UCSD-AML1 (cell line): ENCODE results near the gene CECR2.
"Not testable (repeated sequence)": the region's sequence is repeated elsewhere in the genome, so short reads cannot be mapped to it uniquely, and the experiment has no call there.

ENCODE experiments used
- DNase-seq: peaks from one replicate; lab custom pipeline; 2025; ENCODE audit not compliant: unreplicated experiment; lab: John Stamatoyannopoulos, UW

The CECR2 gene

GRCh38 chr22:17562906-17563870, 193.9 kb downstream of the CECR2 start, which contains the start of gene SLC25A18:
TSS of gene SLC25A18 (plus strand) at chr22:17563498. CDS start at chr22:17579945, 16,447 bp downstream.
- DNase-seq = no peak

DNA sequence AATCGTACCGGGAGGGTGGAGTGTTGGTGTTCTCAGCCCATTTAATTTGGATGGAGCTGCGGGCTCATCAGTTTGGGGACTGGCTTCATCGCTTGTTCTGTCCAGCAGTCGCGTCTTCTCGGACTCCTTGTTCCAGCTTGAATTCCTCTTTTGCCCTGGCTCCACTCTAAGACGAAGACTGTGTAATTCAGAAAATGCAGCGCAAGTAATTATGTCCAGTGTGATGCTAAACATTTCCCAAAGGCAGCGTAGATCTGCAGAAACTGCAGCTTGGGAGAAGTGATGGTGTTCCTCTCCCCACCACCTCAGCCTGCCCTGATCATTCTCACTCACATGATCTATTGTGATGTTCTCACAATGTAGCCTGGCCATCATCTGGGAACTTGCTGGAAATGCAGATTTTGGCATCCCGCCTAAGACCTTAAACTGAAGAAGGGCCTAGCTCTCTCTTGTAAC, 194.7 kb downstream of the CECR2 start:
- no peak for DNase-seq

DNA sequence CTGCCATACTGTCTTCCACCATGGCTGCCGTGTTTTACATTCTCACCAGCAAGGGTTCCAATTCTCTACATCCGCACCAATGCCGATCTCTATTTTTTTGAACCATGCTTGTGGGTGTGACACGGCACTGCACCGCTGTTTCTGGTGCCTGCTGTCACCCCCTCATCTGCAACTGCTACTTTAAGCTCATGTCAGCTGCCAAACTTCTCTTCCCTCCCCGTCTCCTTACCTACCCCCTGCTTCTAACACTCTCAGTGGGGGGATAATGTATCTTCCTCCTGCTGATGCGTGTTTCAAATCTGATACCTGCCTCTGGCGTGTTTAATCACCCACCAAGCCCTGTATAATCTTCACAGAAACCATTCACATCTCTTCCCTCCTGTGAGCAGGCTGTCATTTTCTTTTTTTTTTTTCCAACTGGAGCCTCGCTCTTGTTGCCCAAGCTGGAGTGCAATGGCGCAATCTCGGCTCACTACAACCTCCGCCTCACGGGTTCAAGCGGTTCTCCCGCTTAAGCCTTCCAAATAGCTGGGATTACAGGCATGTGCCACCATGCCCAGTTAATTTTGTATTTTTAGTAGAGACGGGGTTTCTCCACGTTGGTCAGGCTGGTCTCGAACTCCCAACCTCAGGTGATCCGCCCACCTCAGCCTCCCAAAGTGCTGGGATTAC, 196.9 kb downstream of the CECR2 start:
- DNase-seq = not testable (repeated sequence)

DNA sequence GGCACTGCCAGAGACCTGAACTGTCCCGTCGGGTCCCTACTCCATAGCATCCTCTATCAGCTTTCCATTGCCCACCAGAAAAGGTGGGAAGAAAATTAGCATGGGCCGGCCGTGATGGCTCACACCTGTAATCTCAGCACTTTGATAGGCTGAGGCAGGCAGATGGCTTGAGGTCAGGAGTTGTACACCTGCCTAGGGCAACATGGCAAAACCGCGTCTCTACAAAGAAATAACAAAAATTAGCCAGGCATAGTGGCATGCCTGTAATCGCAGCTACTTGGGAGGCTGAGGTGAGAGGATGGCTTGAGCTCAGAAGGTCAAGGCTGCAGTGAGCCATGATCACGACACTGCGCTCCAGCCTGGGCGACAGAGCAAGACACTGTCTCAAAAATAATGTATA, 197.5 kb downstream of the CECR2 start:
- no peak for DNase-seq

DNA sequence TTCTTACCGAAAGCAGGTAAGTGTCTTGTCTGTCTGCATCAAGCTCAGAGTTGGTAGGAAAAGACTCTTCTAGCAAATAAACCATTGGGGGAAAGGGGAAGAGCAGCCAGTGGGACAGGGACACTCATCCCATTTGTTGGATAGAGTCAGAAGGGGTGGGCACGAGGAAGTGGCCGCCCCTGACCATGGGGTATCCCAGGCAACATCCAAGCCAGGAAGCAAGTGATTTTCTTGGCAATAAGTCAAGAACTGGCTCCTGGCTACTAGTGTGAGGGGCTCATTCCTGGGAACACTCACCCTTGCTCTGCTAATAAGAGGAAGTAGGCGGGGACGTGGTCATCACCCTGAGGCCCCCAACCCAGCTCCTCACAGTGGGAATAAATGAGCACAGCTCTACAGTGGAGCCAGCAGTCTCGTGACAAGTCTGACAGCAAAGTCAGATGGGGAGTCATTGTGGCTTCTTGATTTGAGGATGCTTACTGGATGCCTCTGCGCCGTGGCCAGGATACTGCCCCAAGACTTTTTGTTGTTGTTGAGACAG, 200.8 kb downstream of the CECR2 start:
- DNase-seq = no peak

DNA sequence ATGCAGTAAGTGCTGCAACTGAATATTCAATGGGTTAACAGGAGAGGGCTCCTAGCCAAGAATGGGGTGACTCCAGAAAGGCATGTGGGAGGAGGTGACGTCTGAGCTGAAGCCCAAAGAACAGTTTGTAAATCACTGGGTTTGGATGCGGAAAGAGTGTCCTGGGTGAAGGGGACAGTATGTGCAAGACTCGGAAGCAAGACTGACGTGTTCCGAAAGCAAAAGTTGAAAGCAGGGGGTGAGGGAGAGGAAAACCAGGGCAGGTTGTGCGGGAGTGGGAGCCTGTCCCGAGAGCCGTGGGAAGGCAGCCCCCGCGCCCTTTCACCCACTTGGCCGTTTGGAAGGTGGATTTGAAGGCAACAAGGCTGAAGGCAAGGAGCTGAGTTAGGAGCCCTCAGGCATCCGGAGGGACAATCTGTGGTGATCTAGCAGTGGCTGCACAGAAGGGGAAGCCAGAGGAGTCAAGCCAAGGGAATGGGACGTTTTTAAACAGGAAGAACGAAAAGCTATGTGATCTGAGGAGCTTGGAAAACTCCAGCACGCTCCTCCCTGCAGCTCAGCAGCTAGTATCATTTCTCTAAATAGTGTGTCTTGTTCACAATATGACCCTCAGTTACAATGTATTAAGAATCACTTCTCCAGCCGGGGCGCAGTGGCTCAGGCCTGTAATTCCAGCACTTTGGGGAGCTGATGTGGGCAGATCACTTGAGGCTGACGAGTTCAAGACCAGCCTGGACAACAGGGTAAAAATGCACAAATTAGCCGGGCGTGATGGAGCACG, 201.8 kb downstream of the CECR2 start:
- no peak for DNase-seq

DNA sequence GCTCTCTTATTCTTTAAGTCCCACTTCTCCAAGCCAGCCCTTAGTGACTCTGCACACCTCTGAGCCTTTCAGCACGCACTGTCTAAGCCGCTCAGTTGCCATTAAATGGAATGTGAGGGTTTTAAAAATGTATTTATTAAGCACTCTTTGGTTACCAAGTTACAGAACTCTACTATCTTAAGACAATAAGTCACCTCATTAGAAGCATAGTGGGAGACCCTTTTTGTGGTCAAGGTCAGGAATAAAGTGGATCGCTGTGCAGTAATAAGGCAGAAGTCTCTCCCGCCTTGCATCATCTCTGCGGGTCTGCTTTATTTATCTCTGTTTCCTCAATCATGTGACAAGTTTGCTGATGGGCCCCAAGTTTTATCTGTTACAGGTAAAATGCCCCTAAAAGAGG, 205.9 kb downstream of the CECR2 start:
- DNase-seq = no peak

- no peak for DNase-seq
These were observed 206.4 kb downstream of the CECR2 start for GRCh38 chr22:17575681-17576080.

DNA sequence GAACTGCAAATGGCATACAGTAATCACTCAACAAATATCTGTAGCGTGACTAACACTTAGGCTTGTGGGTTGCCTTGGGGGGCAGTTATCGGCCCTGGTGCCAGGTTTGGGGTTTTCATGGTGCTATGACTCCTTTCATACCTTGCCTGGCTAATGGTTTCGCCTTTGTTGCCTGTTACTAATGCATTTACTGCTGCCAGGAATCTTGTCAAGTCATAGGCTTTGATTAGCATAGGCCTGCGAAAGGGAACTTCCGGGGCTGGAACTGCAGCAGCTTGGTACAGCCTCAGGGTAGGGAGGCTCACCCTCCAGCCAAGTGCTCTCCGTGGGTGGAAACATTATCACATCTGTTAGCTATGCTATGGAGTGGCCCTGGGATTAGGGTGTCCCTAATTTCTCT, 207.2 kb downstream of the CECR2 start:
- no peak for DNase-seq

DNA sequence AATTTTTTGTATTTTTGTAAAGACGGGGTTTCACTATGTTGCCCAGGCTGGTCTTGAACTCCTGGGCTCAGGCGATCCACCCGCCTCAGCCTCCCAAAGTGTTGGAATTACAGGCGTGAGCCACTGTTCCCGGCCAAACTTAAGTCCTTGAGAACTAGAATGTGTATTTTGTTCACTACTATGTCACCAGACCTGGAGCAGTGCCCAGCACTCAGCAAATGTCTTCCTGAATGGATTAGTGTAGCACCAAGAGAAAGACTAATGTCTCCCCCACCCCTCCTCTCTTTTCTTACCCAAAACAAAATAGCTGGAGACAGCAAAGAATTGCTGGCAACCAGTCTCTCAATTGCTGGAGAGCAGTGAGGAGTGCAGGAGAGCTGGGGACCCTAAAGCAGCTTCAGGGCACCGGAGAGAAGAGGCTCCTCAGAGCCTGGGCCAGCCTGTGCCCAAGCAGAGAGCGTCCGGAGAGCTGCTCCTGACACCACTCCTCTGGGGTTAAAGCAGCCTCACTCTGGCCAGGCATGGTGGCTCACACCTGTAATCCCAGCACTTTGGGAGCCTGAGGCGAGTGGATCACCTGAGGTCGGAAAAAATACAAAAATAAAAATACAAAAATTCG, 209.0 kb downstream of the CECR2 start:
- DNase-seq = no peak

DNA sequence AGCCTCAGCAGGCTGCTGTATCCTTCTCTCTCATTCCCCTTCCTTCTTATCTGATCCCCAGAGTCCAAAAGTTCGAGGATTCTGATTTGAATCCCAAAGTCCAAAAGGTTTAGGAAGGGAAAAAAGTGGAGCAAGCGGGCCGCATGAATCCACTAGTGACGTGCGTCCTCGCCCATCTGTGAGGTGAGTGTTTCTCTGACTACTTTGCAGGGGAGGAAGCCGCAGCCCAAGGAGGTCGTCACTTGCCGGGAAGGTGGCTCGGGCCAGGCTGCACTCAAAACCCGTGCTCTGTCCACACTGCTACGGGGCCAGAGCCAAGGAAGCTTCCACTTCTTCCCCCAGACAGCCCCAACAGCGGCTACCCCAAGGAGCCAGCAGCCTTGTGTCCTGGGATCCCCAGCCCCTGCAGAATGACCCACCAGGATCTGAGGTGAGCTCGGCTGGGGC, 210.3 kb downstream of the CECR2 start:
- no peak for DNase-seq

DNA sequence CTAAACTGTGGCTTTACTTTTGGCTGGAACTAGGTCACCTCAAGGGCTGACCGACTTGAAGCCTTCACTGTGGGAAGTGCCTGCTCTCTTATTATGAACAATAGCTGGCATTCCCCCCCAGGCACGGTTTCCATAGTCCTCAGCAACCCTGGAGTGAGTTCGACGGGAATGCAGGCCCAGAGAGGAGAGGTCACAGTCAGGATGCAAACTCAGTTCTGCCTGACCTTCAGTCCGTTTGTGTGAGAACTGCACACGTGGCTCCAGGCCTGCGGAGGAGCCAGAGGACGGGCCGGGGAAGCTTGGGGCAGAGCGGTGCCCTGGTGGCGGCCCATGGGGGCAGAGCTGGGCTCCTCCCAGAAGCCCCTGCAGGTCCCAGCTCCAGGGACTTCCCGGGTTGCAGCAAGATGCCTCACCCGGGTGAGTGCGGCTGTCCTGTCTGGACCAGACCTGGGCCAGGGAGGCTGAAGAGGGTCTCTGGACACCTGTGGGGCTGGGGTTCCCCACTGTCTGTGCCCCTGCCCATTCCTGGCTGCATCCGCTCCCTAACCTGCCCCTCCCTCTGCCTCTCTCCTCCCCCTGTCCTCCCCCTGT, 211.3 kb downstream of the CECR2 start:
- DNase-seq = no peak

DNA sequence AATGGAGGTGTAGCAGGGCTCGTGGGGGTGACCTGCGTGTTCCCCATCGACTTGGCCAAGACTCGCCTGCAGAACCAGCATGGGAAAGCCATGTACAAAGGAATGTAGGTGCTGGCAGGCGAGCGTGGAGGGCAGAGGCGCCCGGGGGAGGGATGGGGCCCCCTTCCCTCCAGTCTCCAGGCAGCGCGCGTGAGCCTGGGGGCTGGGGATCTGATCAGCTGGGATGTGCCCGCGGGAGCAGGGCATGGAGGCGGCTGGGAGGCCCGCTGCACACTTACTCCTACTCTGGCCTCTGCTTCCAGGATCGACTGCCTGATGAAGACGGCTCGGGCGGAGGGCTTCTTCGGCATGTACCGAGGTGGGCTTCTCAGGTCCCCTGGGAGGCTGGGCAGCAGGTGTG, 211.8 kb downstream of the CECR2 start:
- DNase-seq = no peak

- no peak for DNase-seq
These were observed 212.4 kb downstream of the CECR2 start for GRCh38 chr22:17581631-17582030.

GRCh38 chr22:17583151-17583550, 213.9 kb downstream of the CECR2 start:
- no peak for DNase-seq

DNA sequence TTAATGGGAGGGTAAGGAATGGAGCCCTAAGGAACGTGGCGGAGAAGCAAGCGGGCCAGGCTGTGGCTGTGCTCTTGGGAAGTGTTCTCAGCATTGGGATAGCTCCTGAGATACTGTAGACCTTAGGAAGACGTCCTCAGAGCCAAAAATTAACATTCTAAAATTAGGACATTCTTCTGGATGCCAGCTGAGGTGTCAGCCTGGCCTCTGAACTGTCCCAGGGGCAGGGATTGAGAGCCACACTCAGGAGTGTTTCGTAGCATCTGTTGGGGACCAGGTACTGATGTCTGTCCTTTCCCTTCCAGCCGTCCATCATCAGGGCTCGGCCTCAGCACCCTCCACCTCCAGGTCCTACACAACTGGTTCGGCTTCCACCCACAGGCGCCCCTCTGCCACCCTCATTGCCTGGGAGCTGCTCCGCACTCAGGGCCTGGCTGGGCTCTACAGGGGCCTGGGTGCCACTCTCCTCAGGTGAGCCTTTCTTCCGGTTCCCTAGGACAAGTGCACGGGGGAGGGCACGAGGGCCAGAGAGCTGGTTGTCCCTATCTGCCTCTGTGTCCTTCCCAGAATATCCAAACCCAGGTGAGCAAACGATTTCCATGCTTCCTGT, 217.7 kb downstream of the CECR2 start:
- no peak for DNase-seq

DNA sequence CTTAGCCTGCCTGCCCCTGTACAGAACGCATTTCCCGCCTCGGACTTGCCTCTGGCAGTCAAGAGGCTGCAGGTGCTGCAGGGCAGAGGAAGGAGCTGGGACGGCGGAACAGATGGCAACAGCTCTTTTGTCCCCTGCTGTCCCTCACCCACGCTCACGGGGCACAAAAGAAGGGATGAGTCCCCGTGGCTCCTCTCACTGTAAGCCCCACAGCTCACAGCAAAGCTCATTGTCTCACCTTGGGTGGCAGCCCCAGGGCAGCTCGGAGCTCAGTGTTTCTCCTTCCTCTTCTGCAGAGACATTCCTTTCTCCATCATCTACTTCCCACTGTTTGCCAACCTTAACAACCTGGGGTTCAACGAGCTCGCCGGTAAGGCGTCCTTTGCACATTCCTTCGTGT, 218.4 kb downstream of the CECR2 start:
- no peak for DNase-seq

DNA sequence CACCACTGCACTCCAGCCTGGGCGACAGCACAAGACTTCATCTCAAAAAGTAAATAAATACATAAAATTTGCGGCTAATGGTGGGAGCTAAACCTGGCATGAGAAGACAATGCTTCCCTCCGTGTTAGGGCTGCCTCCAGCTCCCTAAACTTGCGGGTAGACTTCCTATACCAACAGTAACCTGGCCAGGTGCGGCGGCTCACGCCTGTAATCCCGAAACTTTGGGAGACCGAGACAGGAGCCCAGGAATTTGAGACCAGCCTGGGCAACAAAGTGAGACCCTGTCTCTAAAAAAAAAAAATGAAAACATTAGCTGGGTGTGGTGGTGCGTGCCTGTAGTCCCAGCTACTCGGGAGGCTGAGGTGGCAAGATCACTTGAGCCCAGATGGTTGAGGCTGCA, 219.3 kb downstream of the CECR2 start:
- DNase-seq = no peak

GRCh38 chr22:17589810-17590375, 220.6 kb downstream of the CECR2 start:
- no peak for DNase-seq
